HEK293 (cell line): ENCODE results near the gene SDE2.
"Not testable (repeated sequence)": the region's sequence is repeated elsewhere in the genome, so short reads cannot be mapped to it uniquely, and the experiment has no call there.

Experiments
- CTCF ChIA-PET: fragments of 350-600 bp; formaldehyde crosslinking; extraction: SDS; loops from one replicate; lab custom pipeline; 2021; ENCODE audit warnings: antibody characterized with exemption; lab: Yijun Ruan, JAX
- POLR2A ChIA-PET: fragments of 300-600 bp; formaldehyde crosslinking; extraction: SDS; loops from one replicate; lab custom pipeline; 2020; ENCODE audit warnings: antibody characterized with exemption, inconsistent platforms; lab: Yijun Ruan, JAX
- H3K27ac ChIP-seq: fragments of 200-500 bp; sonication (Bioruptor generic); 2 replicates; pipeline ENCODE4 v1.5.1; 2014; ENCODE audit warnings: low read depth, low read length, control low read depth, inconsistent platforms; ENCODE audit errors: extremely low read depth
- H3K36me3 ChIP-seq, 2 experiments: fragments of 200-500 bp in 1 of 2; sonication (Bioruptor generic) in 1 of 2; 1 replicate in 1 of 2; 2 replicates in 1 of 2; pipeline ENCODE4 v1.5.1; 2014 to 2017; ENCODE audit warnings: inconsistent platforms in 2 of 2, low read length in 2 of 2; ENCODE audit not compliant: control insufficient read depth in 2 of 2, insufficient read depth in 1 of 2
- H3K4me1 ChIP-seq: fragments of 200-500 bp; sonication (Bioruptor generic); 2 replicates; pipeline ENCODE4 v1.5.1; 2014; ENCODE audit warnings: mild to moderate bottlenecking, low read length, inconsistent platforms; ENCODE audit not compliant: control insufficient read depth, insufficient read depth
- H3K4me3 ChIP-seq: 2 replicates; pipeline ENCODE4 v1.5.1; 2011; ENCODE audit warnings: low read depth, mild to moderate bottlenecking, control low read depth, low read length, moderate library complexity
- H3K9me3 ChIP-seq: fragments of 200-500 bp; sonication (Bioruptor generic); 2 replicates; pipeline ENCODE4 v1.5.1; 2014; ENCODE audit warnings: low read depth, low read length, inconsistent platforms; ENCODE audit not compliant: control insufficient read depth, insufficient read depth
- KLF1 ChIP-seq: fragments of 450-650 bp; formaldehyde crosslinking; IDR thresholded peaks from 2 replicates; pipeline ENCODE4 v1.5.1; 2016; ENCODE audit warnings: missing biosample characterization, missing genetic modification characterization
- MZF1 ChIP-seq: fragments of 450-650 bp; formaldehyde crosslinking; IDR thresholded peaks from 2 replicates; pipeline ENCODE4 v1.5.1; 2017; ENCODE audit warnings: missing biosample characterization, missing genetic modification characterization, borderline replicate concordance
- SCRT2 ChIP-seq: fragments of 450-650 bp; formaldehyde crosslinking; IDR thresholded peaks from 2 replicates; pipeline ENCODE4 v1.5.1; 2016; ENCODE audit warnings: missing biosample characterization, missing genetic modification characterization
- ZBTB48 ChIP-seq: fragments of 450-650 bp; formaldehyde crosslinking; IDR thresholded peaks from 2 replicates; pipeline ENCODE4 v1.5.1; 2016; ENCODE audit warnings: missing biosample characterization, missing genetic modification characterization
- ZIC2 ChIP-seq: fragments of 450-650 bp; formaldehyde crosslinking; IDR thresholded peaks from 2 replicates; pipeline ENCODE4 v1.5.1; 2016; ENCODE audit warnings: missing biosample characterization, missing genetic modification characterization
- ZNF184 ChIP-seq: fragments of 450-650 bp; IDR thresholded peaks from 2 replicates; pipeline ENCODE4 v1.5.1; 2018; ENCODE audit warnings: missing biosample characterization, mild to moderate bottlenecking, missing genetic modification characterization
- ZNF2 ChIP-seq: fragments of 450-650 bp; formaldehyde crosslinking; IDR thresholded peaks from 2 replicates; pipeline ENCODE4 v1.5.1; 2016; ENCODE audit warnings: missing biosample characterization, missing genetic modification characterization
- ZNF335 ChIP-seq: fragments of 450-650 bp; formaldehyde crosslinking; conservative IDR thresholded peaks from 2 replicates; pipeline ENCODE4 v1.5.1; 2016; ENCODE audit warnings: missing biosample characterization, missing genetic modification characterization
- ZNF600 ChIP-seq: fragments of 450-650 bp; formaldehyde crosslinking; IDR thresholded peaks from 2 replicates; pipeline ENCODE4 v1.5.1; 2016; ENCODE audit warnings: missing biosample characterization, missing genetic modification characterization
- TF ChIP-seq, protein P1 (sequence below): fragments of 450-650 bp; formaldehyde crosslinking; IDR thresholded peaks from 2 replicates; pipeline ENCODE4 v1.5.1; 2017; ENCODE audit warnings: missing biosample characterization, missing genetic modification characterization
- TF ChIP-seq, protein P2 (sequence below): fragments of 450-650 bp; formaldehyde crosslinking; IDR thresholded peaks from 2 replicates; pipeline ENCODE4 v1.5.1; 2016; ENCODE audit warnings: missing biosample characterization, missing genetic modification characterization, borderline replicate concordance
- TF ChIP-seq, protein P3 (sequence below): fragments of 450-650 bp; IDR thresholded peaks from 2 replicates; pipeline ENCODE4 v1.5.1; 2018; ENCODE audit warnings: missing biosample characterization, missing genetic modification characterization
- TF ChIP-seq, protein P4 (sequence below): fragments of 450-650 bp; formaldehyde crosslinking; IDR thresholded peaks from 2 replicates; pipeline ENCODE4 v1.5.1; 2017; ENCODE audit warnings: missing biosample characterization, missing genetic modification characterization
- TF ChIP-seq, protein P5 (sequence below): fragments of 450-650 bp; formaldehyde crosslinking; IDR thresholded peaks from 2 replicates; pipeline ENCODE4 v1.5.1; 2016; ENCODE audit warnings: missing biosample characterization, missing genetic modification characterization
- TF ChIP-seq, protein P6 (sequence below): fragments of 450-650 bp; formaldehyde crosslinking; IDR thresholded peaks from 2 replicates; pipeline ENCODE4 v1.5.1; 2016; ENCODE audit warnings: missing biosample characterization, missing genetic modification characterization, low read depth

SDE2 gene

DNA sequence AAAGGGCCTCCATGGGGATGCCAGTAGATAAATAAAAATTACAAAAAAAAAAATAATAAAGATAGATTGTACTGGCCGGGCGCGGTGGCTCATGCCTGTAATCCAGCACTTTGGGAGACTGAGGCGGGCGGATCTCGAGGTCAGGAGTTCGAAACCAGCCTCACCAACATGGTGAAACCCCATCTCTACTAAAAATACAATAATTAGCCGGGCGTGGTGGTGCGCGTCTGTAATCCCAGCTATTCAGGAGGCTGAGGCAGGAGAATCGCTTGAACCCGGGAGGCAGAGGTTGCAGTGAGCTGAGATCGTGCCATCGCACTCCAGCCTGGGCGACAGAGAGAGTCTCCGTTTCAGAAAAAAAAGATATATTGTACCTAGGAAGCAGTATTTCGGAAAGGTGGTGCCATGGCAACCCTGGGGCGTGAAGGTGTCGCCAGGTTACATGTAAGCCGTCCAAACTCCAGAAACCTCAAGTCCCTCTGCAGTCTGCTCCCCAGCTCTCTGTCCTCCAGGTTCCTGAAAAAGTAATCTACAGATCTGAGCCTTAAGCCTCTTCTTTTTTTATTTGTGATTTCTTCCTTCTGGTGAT, 1.4 kb upstream of the SDE2 start:
- peak; percentile 55 for TF ChIP-seq KLF1 (tag by site-specific recombination)
- peak; percentile 93 for TF ChIP-seq ZNF335 (tag by site-specific recombination)
- not testable (repeated sequence) for H3K4me3 ChIP-seq, H3K9me3 ChIP-seq, H3K36me3 ChIP-seq, H3K27ac ChIP-seq
- ChIA-PET CTCF (interaction anchor here (0.8 to 1.6 kb wide), 6 partner anchors 13 to 125 kb away, joined by 3 to 8 read pairs (median 5); no protein-coding TSS in a partner anchor), POLR2A (interaction anchor here (1.4 to 5.9 kb wide), 3 partner anchors 16 to 64 kb away, joined by 12 to 160 read pairs (median 13); partner anchors contain the start of gene H3-3A)
- peaks cover 38% of the 10 kb centered on the region for H3K4me1 ChIP-seq

DNA sequence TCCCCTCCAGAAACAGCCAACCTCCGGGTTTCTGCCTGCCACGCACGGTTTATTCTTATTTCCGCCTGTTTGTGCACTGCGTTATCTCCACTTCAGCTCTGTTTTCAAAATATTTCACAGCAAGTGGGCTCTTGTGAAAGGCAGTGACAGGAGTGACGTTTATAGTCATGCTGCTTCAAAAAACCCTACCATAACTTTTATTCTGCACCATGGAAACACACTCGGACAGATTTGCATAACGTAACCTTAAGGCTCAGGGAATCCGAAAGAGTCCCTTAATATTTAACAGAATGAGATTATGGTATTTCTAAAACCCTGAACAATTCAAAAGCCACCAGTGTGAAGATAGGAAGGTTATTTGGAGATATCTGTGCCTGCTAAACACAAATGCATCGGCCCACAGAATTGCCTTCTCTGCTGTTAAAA, 782 bp upstream of the SDE2 start:
- H3K36me3 ChIP-seq = peaks cover under 1 to 14% of the 10 kb centered on the region in 2 experiments; a peak in 2 of 3 replicates
- peaks cover 38% of the 10 kb centered on the region for H3K4me1 ChIP-seq
- peak overlapping the region; percentile 87 for H3K27ac ChIP-seq
- H3K4me3 ChIP-seq = peak overlapping the region; percentile 27
- TF ChIP-seq, protein P1, sequence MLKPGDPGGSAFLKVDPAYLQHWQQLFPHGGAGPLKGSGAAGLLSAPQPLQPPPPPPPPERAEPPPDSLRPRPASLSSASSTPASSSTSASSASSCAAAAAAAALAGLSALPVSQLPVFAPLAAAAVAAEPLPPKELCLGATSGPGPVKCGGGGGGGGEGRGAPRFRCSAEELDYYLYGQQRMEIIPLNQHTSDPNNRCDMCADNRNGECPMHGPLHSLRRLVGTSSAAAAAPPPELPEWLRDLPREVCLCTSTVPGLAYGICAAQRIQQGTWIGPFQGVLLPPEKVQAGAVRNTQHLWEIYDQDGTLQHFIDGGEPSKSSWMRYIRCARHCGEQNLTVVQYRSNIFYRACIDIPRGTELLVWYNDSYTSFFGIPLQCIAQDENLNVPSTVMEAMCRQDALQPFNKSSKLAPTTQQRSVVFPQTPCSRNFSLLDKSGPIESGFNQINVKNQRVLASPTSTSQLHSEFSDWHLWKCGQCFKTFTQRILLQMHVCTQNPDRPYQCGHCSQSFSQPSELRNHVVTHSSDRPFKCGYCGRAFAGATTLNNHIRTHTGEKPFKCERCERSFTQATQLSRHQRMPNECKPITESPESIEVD = peak; percentile 43; the same call in 1 of the 2 replicates
- TF ChIP-seq, protein P2, sequence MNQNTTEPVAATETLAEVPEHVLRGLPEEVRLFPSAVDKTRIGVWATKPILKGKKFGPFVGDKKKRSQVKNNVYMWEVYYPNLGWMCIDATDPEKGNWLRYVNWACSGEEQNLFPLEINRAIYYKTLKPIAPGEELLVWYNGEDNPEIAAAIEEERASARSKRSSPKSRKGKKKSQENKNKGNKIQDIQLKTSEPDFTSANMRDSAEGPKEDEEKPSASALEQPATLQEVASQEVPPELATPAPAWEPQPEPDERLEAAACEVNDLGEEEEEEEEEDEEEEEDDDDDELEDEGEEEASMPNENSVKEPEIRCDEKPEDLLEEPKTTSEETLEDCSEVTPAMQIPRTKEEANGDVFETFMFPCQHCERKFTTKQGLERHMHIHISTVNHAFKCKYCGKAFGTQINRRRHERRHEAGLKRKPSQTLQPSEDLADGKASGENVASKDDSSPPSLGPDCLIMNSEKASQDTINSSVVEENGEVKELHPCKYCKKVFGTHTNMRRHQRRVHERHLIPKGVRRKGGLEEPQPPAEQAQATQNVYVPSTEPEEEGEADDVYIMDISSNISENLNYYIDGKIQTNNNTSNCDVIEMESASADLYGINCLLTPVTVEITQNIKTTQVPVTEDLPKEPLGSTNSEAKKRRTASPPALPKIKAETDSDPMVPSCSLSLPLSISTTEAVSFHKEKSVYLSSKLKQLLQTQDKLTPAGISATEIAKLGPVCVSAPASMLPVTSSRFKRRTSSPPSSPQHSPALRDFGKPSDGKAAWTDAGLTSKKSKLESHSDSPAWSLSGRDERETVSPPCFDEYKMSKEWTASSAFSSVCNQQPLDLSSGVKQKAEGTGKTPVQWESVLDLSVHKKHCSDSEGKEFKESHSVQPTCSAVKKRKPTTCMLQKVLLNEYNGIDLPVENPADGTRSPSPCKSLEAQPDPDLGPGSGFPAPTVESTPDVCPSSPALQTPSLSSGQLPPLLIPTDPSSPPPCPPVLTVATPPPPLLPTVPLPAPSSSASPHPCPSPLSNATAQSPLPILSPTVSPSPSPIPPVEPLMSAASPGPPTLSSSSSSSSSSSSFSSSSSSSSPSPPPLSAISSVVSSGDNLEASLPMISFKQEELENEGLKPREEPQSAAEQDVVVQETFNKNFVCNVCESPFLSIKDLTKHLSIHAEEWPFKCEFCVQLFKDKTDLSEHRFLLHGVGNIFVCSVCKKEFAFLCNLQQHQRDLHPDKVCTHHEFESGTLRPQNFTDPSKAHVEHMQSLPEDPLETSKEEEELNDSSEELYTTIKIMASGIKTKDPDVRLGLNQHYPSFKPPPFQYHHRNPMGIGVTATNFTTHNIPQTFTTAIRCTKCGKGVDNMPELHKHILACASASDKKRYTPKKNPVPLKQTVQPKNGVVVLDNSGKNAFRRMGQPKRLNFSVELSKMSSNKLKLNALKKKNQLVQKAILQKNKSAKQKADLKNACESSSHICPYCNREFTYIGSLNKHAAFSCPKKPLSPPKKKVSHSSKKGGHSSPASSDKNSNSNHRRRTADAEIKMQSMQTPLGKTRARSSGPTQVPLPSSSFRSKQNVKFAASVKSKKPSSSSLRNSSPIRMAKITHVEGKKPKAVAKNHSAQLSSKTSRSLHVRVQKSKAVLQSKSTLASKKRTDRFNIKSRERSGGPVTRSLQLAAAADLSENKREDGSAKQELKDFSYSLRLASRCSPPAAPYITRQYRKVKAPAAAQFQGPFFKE (tag by site-specific recombination) = no peak
- TF ChIP-seq ZBTB48 (tag by site-specific recombination) (0 out of 2 replicates have a peak, but pooled peaks have one; percentile 0), MZF1 (tag by site-specific recombination) (0 out of 2 replicates have a peak, but pooled peaks have one; percentile 20), SCRT2 (tag by site-specific recombination) (no peak), ZNF2 (tag by site-specific recombination) (peak; percentile 43; the same call in 1 of the 2 replicates), ZNF184 (peak; percentile 4; the same call in 1 of the 2 replicates), ZNF600 (tag by site-specific recombination) (peak; percentile 8), ZIC2 (peak; percentile 68)
- TF ChIP-seq, protein P3, sequence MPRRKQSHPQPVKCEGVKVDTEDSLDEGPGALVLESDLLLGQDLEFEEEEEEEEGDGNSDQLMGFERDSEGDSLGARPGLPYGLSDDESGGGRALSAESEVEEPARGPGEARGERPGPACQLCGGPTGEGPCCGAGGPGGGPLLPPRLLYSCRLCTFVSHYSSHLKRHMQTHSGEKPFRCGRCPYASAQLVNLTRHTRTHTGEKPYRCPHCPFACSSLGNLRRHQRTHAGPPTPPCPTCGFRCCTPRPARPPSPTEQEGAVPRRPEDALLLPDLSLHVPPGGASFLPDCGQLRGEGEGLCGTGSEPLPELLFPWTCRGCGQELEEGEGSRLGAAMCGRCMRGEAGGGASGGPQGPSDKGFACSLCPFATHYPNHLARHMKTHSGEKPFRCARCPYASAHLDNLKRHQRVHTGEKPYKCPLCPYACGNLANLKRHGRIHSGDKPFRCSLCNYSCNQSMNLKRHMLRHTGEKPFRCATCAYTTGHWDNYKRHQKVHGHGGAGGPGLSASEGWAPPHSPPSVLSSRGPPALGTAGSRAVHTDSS (tag by site-specific recombination) = 0 out of 2 replicates have a peak, but pooled peaks have one; percentile 7
- TF ChIP-seq, protein P4, sequence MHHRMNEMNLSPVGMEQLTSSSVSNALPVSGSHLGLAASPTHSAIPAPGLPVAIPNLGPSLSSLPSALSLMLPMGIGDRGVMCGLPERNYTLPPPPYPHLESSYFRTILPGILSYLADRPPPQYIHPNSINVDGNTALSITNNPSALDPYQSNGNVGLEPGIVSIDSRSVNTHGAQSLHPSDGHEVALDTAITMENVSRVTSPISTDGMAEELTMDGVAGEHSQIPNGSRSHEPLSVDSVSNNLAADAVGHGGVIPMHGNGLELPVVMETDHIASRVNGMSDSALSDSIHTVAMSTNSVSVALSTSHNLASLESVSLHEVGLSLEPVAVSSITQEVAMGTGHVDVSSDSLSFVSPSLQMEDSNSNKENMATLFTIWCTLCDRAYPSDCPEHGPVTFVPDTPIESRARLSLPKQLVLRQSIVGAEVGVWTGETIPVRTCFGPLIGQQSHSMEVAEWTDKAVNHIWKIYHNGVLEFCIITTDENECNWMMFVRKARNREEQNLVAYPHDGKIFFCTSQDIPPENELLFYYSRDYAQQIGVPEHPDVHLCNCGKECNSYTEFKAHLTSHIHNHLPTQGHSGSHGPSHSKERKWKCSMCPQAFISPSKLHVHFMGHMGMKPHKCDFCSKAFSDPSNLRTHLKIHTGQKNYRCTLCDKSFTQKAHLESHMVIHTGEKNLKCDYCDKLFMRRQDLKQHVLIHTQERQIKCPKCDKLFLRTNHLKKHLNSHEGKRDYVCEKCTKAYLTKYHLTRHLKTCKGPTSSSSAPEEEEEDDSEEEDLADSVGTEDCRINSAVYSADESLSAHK (tag by site-specific recombination) = peak; percentile 93; the same call in 1 of the 2 replicates
- TF ChIP-seq, protein P5, sequence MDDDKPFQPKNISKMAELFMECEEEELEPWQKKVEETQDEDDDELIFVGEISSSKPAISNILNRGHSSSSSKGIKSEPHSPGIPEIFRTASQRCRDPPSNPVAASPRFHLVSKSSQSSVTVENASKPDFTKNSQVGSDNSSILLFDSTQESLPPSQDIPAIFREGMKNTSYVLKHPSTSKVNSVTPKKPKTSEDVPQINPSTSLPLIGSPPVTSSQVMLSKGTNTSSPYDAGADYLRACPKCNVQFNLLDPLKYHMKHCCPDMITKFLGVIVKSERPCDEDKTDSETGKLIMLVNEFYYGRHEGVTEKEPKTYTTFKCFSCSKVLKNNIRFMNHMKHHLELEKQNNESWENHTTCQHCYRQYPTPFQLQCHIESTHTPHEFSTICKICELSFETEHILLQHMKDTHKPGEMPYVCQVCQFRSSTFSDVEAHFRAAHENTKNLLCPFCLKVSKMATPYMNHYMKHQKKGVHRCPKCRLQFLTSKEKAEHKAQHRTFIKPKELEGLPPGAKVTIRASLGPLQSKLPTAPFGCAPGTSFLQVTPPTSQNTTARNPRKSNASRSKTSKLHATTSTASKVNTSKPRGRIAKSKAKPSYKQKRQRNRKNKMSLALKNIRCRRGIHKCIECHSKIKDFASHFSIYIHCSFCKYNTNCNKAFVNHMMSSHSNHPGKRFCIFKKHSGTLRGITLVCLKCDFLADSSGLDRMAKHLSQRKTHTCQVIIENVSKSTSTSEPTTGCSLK (tag by site-specific recombination) = no peak
- TF ChIP-seq, protein P6, sequence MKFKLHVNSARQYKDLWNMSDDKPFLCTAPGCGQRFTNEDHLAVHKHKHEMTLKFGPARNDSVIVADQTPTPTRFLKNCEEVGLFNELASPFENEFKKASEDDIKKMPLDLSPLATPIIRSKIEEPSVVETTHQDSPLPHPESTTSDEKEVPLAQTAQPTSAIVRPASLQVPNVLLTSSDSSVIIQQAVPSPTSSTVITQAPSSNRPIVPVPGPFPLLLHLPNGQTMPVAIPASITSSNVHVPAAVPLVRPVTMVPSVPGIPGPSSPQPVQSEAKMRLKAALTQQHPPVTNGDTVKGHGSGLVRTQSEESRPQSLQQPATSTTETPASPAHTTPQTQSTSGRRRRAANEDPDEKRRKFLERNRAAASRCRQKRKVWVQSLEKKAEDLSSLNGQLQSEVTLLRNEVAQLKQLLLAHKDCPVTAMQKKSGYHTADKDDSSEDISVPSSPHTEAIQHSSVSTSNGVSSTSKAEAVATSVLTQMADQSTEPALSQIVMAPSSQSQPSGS (tag by site-specific recombination) = peak; percentile 64; the same call in 1 of the 2 replicates
- H3K9me3 ChIP-seq = no peaks in the 10 kb centered on the region
- CTCF ChIA-PET = interaction anchor here (0.5 to 1.6 kb wide), 11 partner anchors 12 to 1872 kb away, joined by 3 to 8 read pairs (median 4); no protein-coding TSS in a partner anchor
- POLR2A ChIA-PET = interaction anchor here (0.6 to 5.9 kb wide), 36 partner anchors 8 to 621 kb away, joined by 3 to 160 read pairs (median 4); partner anchors contain the start of genes H3-3A and PYCR2
